Left forelimb (tissue), 1 donor: ENCODE measurements around the gene ZNF18.
A peak's percentile ranks its signal among the peaks of the same experiment; 100 is the strongest.

Source experiments
- DNase-seq: peaks from one replicate; pipeline ENCODE4 v3.0.0-alpha.2; 2018; ENCODE audit warnings: low spot score

Gene ZNF18, protein sequence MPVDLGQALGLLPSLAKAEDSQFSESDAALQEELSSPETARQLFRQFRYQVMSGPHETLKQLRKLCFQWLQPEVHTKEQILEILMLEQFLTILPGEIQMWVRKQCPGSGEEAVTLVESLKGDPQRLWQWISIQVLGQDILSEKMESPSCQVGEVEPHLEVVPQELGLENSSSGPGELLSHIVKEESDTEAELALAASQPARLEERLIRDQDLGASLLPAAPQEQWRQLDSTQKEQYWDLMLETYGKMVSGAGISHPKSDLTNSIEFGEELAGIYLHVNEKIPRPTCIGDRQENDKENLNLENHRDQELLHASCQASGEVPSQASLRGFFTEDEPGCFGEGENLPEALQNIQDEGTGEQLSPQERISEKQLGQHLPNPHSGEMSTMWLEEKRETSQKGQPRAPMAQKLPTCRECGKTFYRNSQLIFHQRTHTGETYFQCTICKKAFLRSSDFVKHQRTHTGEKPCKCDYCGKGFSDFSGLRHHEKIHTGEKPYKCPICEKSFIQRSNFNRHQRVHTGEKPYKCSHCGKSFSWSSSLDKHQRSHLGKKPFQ

DNA sequence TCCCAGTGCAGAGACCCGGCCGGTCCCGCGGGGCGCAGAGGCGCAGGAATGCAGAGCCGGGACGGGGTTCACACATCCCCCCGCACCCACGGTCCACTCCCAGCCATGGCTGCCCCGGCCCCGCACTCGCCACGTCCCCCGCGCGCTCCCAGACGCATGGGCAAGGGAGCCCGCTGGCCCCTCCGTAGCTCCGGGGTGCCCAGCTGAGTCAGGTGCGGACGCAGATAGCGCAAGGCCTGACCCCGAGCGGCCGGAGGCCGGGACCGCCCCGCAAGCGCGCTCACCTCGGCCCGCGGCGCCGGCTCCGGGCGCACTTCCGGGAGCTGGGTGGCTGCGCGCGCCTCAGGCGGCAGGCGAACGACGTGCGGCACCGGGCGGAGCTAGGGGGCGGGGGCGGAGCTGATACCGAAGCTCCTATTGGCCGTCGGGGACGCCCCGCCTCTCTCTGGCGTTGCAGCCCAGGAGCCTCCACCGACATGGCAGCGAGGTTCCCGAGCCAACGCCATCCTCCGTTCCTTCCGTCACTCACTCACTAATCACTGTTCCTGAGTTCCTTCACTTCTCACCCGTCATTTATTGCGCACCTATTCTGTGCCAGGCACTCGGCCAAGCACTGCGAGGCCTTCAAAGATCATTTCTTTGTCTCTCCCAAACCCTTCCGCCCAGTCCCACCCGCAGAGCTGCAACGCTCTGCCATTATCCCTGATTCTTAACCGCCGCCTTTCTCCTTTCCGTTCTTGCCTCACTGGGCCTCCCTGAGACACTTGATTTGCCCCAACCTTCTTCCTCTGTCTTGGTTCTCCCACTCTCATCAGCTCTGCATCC is at the start of gene ZNF18:
Gene ZNF18, minus strand, starts transcription at position 329 of the 825 bp plus-strand sequence. CDS start 4,646 bp downstream, outside the sequence.
- peak; percentile 96 for DNase-seq

DNA sequence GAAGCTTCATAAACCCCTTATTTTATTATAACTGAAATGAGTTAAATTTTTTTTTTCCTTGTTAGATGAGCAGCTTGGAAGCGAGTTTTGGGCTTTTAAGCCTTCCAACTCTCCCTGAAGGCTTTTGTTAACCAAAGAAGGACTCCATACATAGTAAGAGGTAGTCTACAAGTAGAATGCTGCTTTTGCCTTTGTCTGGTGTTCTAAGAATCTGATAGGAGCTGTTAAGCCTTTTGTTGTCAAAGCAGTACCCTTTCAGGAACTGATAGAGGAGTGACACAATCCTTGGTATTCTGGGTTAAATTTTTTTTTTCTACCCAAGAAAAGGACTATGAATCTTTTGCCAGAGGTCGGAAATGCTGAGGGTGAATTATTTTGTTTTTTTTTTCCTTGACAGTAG is 49.5 kb upstream of the ZNF18 start:
- DNase-seq: no peak

DNA sequence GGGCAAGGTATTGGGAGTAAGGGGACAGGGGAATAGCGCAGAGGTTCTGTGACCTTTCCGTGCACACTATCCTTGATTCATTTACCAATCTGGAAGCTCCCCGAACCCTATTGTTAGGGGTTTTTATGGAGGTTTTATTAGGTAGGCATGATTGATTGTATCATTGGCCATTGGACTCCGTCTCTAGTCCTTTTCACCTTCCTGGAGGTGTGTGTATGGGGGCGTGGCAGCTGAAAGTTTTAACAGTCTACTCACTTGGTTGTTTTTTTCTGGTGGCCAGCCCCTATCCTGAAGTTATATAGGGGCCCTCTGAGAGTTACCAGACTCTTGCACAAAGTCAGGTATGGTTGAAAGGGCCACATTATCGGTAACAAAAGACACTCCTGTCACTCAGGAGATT is 46.4 kb upstream of the ZNF18 start:
- no peak for DNase-seq

DNA sequence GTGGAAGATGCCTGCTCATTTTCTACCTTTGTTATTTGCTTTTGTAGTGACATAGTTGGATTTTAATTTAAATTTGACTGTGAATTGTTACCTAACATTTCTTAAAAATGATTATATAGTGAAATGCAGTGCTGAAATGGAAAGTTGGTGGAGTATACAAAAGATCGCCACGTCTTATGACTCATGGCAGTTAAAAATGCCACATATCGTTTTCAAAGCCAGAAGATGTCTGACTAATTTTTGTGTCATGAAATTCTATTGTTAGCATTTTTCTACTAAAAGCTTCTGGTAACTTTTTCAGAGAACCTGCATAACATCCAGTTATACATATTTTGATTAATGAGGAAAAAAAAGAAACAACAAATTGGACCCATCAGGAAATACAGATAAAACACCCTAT is 44.0 kb upstream of the ZNF18 start:
- DNase-seq: no peak

DNA sequence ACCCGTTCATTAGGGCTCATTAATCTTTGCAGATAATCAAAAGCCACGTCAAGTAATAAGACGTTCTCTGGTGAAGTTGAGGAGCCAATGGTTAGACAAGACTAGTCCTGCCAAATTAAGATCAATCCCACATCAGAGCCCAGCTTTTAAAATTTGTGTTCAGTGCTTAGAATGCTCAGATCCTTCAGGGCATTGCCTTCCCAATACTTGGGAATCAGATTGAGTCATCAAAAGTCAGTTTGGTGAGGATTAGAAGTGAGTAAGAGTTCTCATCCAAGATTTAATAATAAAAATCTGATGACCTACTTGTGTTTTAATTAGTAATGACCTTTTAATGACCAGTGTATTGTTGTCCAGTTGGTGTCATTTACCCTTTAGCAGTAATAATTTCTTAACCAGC is 43.2 kb upstream of the ZNF18 start:
- no peak for DNase-seq

DNA sequence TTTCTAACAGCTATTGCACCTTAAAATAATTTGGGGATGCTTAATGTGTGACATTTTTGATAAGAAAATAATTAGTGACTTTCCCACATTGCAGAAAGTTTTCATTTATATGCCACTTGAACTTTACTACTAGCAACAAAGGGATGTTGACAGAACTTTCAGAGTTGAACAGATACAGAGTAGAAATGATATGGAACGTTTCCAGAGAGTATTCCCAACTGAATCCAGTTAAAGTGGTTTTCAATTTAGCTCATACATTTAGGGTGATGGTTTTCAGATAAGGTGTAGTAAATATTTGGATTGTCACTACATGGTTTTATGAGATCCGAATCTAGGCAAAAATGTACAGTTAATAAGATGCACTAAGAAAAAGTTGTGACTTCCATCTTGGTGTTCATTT is 40.7 kb upstream of the ZNF18 start:
- no peak for DNase-seq

DNA sequence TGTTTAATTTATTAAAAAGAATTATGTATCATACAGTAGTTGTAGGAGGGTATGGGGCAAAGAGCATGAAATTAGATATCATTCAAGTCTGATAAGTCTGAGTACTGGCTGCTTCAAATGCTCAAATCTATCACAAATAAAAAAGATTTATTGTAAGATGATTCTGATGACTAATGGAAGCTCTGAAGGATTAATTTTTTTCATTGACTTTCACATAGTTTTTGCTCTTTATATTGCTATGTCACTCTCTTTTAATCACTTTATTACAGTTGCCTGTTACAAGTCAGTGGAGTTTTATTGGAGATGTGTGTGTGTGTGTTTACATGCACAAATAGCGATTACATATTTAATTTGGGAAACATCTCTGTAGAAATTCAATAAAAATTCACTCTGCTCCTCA is 38.4 kb upstream of the ZNF18 start:
- no peak for DNase-seq

DNA sequence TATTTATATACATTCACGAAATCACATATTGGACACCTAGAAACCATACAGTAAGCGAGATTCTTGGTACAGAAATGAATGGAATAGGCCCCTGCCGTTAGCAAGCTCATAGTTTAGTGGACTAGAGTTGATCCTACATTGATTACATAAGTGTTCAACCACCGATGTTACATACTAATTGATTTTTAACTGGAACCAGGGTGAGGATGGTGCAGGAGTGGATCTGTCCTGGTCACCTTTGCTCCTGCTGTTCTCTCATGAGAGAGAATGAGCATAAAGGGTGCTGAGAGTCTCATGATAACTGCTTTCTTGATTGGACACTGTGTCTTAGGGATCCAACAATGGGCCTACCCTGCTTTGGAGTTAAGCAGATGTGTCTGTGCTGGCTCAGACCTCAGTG is 37.3 kb upstream of the ZNF18 start:
- no peak for DNase-seq

DNA sequence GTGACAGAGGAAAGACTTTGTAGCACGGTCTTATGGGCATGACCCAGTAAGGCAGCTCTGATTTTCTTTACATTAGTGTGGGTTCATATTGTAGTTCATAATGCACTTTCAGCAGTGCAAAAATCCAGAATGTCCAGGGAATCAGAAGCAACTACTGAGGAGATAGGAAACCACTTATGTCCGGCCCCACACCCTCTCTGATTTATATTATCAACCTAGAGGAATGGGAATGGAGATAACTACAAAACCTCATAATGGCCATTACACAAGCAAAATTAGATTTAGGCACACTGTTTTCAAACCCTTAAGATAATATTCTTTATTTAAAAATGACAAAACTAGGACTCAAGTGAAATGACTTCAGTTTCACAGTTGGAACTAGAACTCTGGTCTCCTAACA is 31.3 kb upstream of the ZNF18 start:
- no peak for DNase-seq

DNA sequence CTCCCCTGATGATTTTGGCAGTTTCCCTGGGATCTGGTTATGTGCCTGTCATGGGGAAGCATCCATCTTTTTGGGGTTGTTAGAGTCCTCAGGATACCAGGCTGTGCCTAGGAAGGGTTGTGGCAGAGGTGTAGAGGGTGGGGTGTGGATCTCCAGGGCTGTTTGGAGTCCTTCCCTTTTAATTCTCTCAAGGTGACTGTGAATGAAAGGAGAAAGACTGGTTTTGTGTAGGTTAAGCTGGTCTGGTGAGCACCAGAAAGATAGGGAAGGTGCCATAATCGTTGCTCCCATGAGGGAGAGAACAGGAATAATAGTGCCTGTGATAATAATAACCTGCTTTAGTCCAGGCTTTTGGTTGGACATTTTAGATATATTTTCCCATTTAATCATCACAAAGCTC is 30.4 kb upstream of the ZNF18 start:
- DNase-seq: no peak

DNA sequence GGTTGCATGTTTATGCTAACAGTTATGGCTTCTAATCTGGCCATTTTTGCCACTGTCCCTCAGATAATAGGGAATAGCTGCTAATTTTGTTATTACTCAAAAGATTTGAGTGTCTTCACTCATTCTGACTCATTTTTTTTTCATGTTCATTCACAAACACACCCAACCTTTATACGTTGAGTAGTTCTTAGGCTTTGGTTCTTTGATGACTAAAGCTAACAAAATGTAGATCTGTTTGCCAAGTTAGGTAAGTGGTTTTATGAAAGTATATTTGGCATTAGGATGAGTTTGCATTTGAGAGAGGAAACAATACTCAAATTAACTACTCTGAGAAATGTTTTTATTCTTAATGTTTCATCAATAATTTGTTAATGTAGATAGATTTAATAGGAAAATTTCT is 27.1 kb upstream of the ZNF18 start:
- no peak for DNase-seq

DNA sequence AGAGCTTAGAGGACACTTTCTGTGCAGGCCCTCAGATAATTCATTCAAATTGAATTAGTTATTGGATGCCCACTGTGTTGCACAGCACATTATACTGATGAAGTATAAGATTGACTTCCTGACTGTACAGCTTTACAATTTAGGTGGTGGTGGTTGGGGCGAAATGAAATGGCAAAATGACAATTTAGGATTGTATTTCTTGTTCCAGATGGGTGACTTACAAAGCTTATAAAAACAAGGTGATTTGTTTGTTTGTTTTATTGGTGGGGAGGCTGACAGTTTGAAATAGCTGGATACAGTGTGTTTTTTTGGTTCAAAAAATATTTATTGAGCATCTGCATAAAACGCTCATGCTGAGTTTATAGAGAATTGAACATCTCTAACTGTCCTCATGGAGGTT is 25.0 kb upstream of the ZNF18 start:
- no peak for DNase-seq

DNA sequence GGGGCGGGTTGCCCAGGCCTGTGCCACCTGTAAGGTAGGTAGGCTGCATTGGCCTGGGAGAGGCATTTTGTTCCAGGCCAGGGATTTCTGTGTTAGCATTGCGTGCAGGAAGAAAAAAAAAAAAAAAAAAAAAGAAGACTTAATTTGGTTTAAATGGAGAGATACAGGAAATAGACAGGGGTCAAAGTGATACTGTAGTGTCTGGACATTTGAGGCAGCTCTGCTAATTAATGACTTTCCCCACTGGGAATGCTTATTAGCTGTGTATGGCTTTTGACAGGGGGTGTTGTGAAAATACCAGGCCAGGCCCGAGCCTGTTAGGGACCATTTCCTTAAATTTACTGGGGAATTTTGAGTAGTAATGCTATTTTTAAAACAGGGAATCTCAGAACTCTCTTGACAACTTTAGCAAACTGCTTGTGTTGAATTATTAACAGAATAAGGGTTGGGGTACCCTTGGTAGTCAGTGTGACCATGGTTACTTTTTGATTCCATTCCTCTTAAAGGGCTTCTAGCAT is 24.4 kb upstream of the ZNF18 start:
- DNase-seq: no peak

DNA sequence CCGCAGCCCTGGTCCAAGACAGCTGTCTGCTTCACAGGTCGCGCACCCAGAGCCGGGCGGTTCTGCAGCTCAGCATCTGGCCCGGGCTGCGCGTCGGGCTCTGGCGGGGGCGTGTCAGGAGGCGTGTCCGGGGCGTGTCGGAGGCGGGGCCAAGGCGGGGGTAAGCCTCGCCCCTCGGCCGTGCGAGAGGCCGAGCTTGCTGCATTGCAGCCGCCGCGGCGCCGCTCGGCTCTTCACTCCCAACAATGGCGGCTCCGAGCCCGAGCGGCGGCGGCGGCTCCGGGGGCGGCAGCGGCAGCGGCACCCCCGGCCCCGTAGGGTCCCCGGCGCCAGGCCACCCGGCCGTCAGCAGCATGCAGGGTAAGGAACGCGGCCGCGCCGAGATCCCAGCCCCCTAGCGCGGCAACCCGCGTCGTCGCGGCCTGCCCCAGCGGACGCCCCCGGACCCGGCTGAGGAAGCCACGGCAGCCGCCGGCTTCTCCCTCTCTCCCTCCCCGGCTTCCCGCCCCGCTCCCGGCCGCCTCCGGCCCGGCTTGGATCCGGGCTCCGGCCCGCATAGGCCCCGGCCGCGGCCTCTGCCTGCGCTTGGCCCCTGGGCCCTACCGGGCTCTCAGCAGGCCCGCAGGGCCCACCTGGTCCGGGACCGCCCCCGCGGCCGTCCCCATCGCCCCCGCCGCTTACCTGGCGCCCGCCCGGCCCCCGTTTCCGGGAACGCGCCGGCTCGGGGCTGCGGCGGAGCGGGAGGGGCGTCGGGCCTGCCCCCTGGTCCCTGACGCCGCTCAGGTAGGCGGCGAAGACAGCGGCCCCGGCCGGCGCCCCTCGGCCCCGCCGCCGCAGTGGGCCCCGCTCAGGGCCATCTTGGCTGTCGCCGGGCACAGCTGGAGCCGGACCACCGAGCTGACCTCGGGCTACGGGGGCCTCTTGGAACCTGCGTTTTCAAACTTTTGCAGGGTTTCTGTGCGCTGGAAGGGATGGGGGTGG is 23.7 kb upstream of the ZNF18 start, which contains the start of gene MAP2K4:
Gene MAP2K4, plus strand, starts transcription at position 236 of the 981 bp plus-strand sequence. Its CDS starts 10 bp downstream, at position 246.
- peak; percentile 96 for DNase-seq

DNA sequence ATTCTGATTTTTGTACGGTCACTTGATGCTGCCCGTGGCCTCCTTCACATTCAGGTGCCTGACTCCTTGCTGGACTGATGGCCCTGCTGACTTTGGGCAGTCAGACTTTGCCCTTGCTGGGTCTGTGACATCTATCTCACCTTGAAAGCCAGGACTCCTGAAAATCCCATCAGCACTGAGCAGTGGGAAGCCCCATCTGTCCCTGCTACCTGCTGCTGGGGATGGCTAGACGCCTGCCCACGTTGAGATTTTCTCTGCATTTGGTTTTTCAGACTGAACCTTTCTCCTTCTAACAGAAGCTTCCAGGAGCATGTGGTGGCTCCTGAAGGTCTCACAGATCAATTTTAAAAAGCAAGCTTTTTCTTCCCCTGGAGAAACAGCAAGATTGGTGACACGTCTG is 10.2 kb upstream of the ZNF18 start:
- no peak for DNase-seq

DNA sequence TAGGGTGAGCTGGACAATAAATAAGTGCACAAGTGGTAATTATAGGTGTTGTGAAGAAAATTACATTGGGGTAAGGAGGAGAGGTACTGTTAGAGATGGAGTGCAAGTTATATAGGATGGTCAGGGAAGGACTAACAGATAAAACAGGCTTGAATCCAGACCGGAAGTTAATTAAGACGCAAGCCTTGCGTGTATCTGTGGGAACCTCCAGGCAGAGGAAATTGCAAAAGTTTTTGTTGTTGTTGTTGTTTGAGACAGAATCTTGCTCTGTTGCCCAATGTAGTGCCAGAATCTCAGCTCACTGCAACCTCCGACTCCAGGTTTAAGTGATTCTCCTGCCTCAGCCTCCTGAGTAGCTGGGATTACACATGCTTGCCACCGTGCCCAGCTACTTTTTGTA is 2.4 kb upstream of the ZNF18 start:
- DNase-seq: no peak

DNA sequence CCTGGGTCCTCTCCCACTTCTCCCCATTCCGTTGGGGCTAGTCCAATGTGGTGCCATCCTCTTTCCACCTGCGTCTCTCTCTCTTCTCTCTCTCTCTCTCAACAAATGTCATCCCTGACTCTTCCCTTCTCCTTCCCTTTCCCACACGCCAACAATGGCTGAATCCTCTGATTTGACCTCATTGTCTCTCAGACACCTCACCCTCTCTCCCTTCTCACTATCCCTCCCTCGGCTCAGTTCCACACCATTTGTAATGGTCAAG is 628 bp upstream of the ZNF18 start:
- no peak for DNase-seq

DNA sequence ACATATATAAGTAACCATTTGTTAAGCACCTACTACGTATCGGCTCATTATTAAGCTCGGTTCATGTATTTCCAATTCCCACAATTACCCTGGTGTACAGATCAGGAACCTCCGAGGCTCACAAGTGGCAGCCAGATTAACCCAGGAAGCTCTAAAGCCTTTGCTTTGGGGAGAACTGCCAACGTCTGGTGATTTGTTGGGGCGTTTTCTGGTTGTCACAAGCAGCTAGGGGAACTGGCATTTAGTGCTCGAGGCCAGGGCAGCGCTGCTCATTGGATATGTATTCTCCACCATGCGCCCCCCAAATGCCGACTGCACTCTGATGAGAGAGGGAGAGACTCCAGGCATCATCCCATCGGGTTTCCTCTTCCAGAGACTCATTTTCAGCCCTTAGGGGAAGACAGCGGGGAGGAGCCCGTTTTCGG is 541 bp downstream of the ZNF18 start:
- DNase-seq: no peak

DNA sequence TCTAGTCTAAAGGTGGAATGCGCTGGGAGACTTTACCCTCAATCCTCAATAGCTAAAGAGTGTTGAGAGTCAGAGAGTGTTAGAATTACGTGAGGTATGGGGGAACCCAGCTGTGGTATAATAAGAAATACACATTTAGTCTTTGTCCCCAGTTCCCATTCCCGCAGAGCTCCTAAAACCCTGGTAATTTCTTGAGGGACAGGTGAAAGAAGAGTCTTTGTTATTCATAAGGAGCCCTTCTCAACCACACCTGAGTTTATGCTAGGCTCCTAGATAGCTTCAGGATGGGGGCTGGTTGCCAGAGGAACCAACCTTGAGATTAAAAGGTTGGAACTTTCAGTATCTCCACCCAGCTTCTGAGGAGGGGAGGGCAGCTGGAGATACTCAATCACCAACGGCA is 5.8 kb downstream of the ZNF18 start:
- DNase-seq: no peak

DNA sequence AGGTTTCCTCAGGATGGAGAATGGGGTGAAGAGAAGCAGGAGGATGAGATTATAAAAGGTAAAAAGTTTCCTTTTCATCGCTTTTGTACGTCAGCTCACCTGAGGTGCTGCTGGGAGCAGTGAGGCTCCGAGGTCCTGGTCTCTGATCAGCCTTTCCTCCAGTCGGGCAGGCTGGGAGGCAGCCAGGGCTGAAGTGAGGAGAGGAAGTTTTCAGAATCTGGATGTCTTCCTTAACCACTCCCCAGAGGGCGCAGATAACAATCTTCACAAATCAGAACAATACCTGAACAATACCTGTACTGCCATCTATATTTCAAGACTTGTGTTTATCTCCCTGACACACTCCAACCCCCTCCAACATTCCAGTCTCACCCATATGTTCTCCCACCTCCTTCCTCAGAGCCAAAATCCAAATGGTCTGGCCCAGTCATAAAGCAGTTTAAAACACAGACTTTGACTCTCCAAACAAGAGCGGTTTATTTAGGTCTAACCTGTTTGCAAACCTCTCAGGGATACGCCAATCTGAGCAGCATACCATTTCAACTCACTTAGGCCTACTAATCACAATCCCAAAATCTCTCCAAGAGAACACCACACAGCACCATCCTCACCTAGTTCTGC is 6.8 kb downstream of the ZNF18 start:
- no peak for DNase-seq

DNA sequence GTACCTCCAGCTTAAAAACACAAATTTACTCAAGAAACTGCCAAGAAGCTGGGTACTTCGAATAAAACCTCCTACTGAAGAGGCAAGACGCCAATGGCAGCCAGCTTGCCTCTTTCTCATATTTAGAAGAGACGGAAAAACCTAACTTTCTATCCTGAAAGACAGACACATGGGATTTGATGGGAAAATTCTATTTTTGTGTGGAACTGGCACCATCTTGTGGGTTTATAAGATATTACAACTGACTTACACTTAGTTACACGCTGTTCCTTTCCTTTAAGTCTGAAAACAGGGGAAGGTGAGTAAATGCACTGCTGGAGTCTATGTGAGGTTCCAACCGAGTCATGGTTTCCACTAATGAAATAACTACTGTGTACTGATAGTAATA is 10.3 kb downstream of the ZNF18 start:
- DNase-seq: no peak
